ENCODE measurements around the gene ROPN1L.

- TF ChIP-seq CTCF (IDR thresholded peaks at IDR 0.05) (no peak), POLR2A (IDR thresholded peaks at IDR 0.05) (no peak)
Observed at GRCh38 chr5:10465726-10466125, 24.0 kb downstream of the ROPN1L start.
